ENCODE results near the gene KIAA0930.
"Not testable (repeated sequence)": the region's sequence is repeated elsewhere in the genome, so short reads cannot be mapped to it uniquely, and the experiment has no call there.

The KIAA0930 gene

GRCh38 chr22:45204819-45205218 is 35.9 kb downstream of the KIAA0930 start:
- in situ Hi-C loops (cut with HindIII; ENCODE audit: low sequenced_read_pairs) = no loop called here

- in situ Hi-C loops (cut with HindIII; ENCODE audit: low sequenced_read_pairs) = no loop called here
Observed at GRCh38 chr22:45204241-45204640, 36.5 kb downstream of the KIAA0930 start.

GRCh38 chr22:45203150-45203951 is 37.3 kb downstream of the KIAA0930 start:
- in situ Hi-C loops (cut with HindIII; ENCODE audit: low sequenced_read_pairs) = no loop called here

- in situ Hi-C loops (cut with HindIII; ENCODE audit: low sequenced_read_pairs) = no loop called here
Observed at GRCh38 chr22:45202333-45203149, 38.2 kb downstream of the KIAA0930 start.

DNA sequence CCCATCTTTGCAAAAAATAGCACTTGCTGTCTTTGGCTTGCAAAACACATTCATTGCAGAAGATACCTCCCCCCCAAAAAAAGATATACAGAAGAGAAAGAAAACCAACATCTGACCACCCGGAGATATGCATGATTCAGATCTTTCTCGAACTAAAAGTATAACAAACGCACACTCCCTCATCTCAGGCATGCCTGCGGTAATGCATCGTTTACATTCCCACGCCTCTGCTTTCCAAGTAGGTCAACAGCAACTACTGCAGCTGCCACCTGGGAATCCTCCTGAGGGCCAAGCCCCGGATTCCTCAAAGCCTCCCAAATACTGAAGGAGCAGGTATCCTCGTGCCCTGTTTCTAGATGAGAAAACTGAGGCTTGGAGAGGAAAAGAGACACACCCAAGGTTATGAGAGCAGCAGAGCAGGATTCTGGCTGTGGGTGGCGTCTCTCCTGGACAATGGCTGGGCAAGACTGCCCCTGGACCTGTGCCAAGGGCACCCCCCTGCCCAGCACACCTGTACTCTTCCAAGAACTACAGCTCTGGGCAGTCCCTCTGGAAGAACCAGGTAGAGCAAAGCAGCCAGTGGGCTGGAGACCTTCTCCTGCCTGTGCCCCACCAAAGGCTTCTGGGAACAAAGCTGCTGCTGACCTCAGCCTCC is 38.9 kb downstream of the KIAA0930 start:
- in situ Hi-C loops (cut with HindIII; ENCODE audit: low sequenced_read_pairs) = no loop called here

DNA sequence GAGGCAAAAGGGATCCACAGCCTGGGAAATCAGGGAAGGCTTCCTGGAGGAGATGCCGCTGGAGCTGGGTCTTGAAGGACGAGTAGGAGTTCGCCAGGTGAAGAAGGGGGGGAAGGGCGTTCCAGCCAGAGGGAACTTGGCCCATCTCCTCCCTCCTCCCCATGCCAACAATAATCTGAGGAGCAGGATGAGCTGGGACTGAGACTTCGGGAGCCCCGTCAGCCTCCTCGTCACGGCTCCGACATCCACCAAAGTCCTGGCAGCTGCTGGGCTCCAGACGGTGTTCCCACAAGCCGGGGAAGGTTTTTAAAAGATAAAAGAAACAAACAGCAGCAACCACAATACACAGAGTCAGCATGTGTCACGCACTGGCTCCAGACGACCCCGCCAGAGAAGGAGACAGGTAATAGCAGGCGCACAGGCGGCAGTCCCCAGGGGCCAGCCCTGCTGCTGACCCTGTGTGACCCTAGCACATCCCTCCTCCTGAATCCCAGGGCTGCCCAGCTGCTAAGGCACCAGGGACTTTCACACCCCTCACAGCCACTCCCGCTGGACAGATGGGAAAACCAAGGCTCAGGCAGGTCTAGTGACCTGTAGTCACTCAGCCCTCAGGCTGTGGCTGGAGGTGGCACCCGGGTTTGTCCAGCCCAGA is 39.7 kb downstream of the KIAA0930 start:
- in situ Hi-C loops (cut with HindIII; ENCODE audit: low sequenced_read_pairs) = no loop called here

GRCh38 chr22:45200230-45200629 is 40.5 kb downstream of the KIAA0930 start:
- in situ Hi-C loops (cut with HindIII; ENCODE audit: low sequenced_read_pairs) = no loop called here

- in situ Hi-C loops (cut with HindIII; ENCODE audit: low sequenced_read_pairs) = no loop called here
Observed at GRCh38 chr22:45199723-45200122, 41.0 kb downstream of the KIAA0930 start.

DNA sequence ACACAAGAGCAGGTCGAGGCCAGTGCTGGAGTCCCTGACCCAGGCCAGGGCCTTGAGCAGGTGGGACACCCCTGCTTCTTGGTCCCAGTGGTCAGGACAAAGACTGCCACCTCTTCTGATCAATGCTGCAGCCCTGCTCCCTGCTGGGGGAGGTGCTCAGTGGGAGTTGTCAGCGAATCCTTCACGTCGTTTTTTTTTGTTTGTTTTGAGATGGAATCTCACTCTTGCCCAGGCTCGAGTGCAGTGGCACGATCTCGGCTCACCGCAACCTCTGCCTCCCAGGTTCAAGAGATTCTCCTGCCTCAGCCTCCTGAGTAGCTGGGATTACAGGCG is 42.3 kb downstream of the KIAA0930 start:
- in situ Hi-C loops (cut with HindIII; ENCODE audit: low sequenced_read_pairs) = no loop called here

- in situ Hi-C loops (cut with HindIII; ENCODE audit: low sequenced_read_pairs) = no loop called here
Observed at GRCh38 chr22:45197606-45198462, 42.9 kb downstream of the KIAA0930 start.

GRCh38 chr22:45196926-45197605 is 43.6 kb downstream of the KIAA0930 start:
- in situ Hi-C loops (cut with HindIII; ENCODE audit: low sequenced_read_pairs) = no loop called here

DNA sequence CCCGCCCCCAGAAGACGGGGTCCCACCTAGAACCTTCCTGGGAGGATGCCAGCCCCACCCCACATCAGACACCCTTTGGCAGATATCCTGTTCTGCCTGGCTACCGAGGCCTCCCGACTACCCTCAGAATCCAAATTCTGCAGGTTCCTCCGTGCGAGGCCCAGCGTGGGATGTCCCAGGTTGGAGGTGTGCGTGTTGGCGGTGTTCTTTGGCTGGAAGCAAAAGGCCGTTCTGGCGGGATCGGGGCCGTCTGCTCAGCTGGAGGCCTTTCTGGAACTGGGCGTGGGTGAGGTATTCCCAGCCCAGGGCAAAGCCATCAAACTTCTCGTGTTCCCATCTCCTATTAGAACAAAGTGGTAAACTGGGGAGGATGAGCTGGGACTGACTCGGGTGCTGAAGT is 44.4 kb downstream of the KIAA0930 start:
- in situ Hi-C loops (cut with HindIII; ENCODE audit: low sequenced_read_pairs) = no loop called here

- in situ Hi-C loops (cut with HindIII; ENCODE audit: low sequenced_read_pairs) = no loop called here
Observed at GRCh38 chr22:45195616-45196015, 45.1 kb downstream of the KIAA0930 start.

- in situ Hi-C loops (cut with HindIII; ENCODE audit: low sequenced_read_pairs) = no loop called here
Observed at GRCh38 chr22:45194686-45195085, 46.0 kb downstream of the KIAA0930 start.

DNA sequence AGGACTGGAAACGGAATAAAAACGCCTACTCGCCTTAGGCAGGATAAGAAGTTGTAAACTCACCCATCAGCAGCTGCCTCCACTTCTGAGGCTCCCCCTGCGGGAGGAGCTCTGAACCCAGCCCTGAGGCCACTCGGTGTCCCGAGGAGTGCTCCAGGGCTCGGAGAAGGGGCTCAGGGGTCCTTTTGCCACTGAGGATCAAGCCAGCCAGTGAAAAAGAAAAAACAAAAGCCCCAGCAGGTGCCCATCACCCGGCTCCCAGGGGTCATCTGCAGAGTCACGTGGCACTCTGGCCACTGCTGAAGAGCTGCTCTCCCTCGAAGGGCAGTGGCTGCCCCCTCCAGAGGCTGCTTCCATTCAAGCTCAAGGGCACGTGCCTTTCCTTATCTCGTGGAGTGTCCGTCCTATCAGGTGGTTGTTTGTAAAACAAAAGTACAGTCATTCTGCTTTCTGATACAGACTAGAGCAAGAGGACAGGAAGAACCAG is 48.0 kb downstream of the KIAA0930 start:
- in situ Hi-C loops (cut with HindIII; ENCODE audit: low sequenced_read_pairs) = no loop called here

- in situ Hi-C loops (cut with HindIII; ENCODE audit: low sequenced_read_pairs) = not testable (repeated sequence)
Observed at GRCh38 chr22:45191746-45192145, 48.9 kb downstream of the KIAA0930 start.

DNA sequence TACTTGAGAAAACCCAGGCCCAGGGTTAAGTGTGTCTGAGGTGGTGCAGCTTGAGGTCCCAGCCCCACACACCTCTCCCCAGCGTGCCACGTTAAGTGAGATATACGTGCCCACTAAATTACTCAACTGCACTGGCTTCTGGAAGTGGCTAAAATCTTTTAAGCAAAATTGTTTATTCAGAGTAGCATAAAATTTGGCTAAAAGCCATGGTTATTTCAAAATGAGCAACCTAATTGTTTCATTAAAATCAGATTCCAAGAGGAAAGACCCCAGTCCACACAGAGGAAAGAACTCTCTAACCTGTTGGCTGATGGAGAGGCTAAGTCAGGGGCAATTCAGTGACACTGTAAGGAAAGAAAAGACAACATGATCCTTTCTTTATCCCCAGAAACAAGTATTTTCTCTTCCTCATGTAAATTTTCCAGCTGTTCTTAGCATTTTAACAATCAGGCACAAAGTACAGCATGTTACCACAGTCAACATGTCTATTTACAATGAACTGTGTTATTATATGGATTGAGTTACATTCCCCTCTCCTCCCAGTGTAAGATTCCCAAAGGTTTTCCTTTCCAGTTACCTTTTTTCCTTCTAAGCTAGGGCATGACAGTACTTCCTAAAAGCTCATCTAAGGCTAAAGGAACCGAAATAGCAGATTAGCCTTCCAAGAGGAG is 50.4 kb downstream of the KIAA0930 start:
- in situ Hi-C loops (cut with HindIII; ENCODE audit: low sequenced_read_pairs) = no loop called here

DNA sequence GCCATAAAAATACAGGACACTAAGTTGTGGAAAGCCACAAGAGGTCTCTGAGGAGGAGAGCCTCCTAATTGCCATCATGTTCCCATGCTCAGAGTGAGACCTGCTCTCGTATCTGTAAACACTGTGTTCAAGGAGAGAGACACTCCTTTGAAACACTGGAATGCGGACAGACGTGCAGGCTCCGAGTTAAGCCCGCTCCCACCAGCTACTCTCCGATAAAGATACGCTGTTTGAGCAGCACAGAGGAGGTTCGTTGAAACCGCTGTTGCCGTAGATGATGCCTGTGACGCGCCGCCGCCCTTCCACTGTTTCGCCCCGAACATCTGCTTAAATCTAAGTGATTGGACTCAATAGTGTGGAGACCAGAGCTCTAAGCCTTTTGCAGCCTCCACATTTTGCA is 51.9 kb downstream of the KIAA0930 start:
- in situ Hi-C loops (cut with HindIII; ENCODE audit: low sequenced_read_pairs) = no loop called here

GRCh38 chr22:45187891-45188290 is 52.8 kb downstream of the KIAA0930 start:
- in situ Hi-C loops (cut with HindIII; ENCODE audit: low sequenced_read_pairs) = no loop called here

All from DLD1 (cell line).